GM12878 (cell line): ENCODE data around the gene CASP10. TPM values are rescaled to one million over a fixed set of nuclear protein-coding genes. Genes with fewer than 3 reads are reported as not detected.

ENCODE experiments used
- ATF7 ChIP-seq: fragments of 450-650 bp; IDR thresholded peaks from 2 replicates; pipeline ENCODE4 v1.6.1; 2016; ENCODE audit warnings: low read depth, mild to moderate bottlenecking
- BHLHE40 ChIP-seq, 2 experiments: fragments of 450-650 bp in 1 of 2; IDR thresholded peaks; 2 replicates each; pipeline ENCODE4 v1.6.1; 2011 to 2017; ENCODE audit warnings: low read depth in 2 of 2, borderline replicate concordance in 1 of 2, improper control_type of control experiment in 1 of 2, low read length in 1 of 2, mild to moderate bottlenecking in 1 of 2
- DPF2 ChIP-seq: fragments of 450-650 bp; IDR thresholded peaks from 2 replicates; pipeline ENCODE4 v1.6.1; 2017; ENCODE audit warnings: mild to moderate bottlenecking
- EP300 ChIP-seq, 2 experiments: fragments of 150-350 bp in 1 of 2; IDR thresholded peaks; 2 replicates each; pipeline ENCODE4 v1.6.1; 2011 to 2012; ENCODE audit warnings: low read depth in 2 of 2, low read length in 2 of 2, borderline replicate concordance in 1 of 2, improper control_type of control experiment in 1 of 2, inconsistent platforms in 1 of 2; ENCODE audit not compliant: control insufficient read depth in 1 of 2
- ETV6 ChIP-seq, 2 experiments: fragments of 450-650 bp in 1 of 2; IDR thresholded peaks in 1 of 2; conservative IDR thresholded peaks in 1 of 2; 2 replicates each; pipeline ENCODE4 v1.6.1; 2014; ENCODE audit warnings: antibody characterized with exemption in 1 of 2, borderline replicate concordance in 1 of 2, low read depth in 1 of 2, mild to moderate bottlenecking in 1 of 2, moderate library complexity in 1 of 2
- HDAC6 ChIP-seq: fragments of 200-600 bp; sonication (generic); IDR thresholded peaks from one replicate; pipeline ENCODE4 v1.8.0; 2017; ENCODE audit warnings: antibody characterized with exemption; ENCODE audit not compliant: unreplicated experiment
- IKZF1 ChIP-seq: fragments of 450-650 bp; conservative IDR thresholded peaks from 2 replicates; pipeline ENCODE4 v1.6.1; 2017; ENCODE audit warnings: antibody characterized with exemption, mild to moderate bottlenecking
- NFIC ChIP-seq: IDR thresholded peaks from 2 replicates; pipeline ENCODE4 v1.6.1; 2012; ENCODE audit warnings: low read depth, mild to moderate bottlenecking, inconsistent platforms, low read length, moderate library complexity
- SMAD1 ChIP-seq: fragments of 450-650 bp; IDR thresholded peaks from 2 replicates; pipeline ENCODE4 v1.6.1; 2018; ENCODE audit warnings: mild to moderate bottlenecking, low read depth; ENCODE audit not compliant: partially characterized antibody
- ZZZ3 ChIP-seq: IDR thresholded peaks from 2 replicates; pipeline ENCODE4 v1.6.1; 2011; ENCODE audit warnings: low read depth; ENCODE audit not compliant: control insufficient read depth, insufficient read length
- polyA plus RNA-seq, 11 experiments: library from polyadenylated mRNA; depleted of rRNA in 4 of 11; unstranded in 6 of 11; stranded (reverse) in 5 of 11; fragments of >200 nt; fragmentation: Nextera tagmentation in 4 of 11; fragmentation: Illumina TruSeq in 1 of 11; extraction: Ambion mirVana in 4 of 11; extraction: Trizol in 1 of 11; gene quantifications; 1 replicate in 1 of 11; 2 replicates in 10 of 11; pipeline versions ENCODE4 v1.2.1 to v1.2.3, GENCODE V29; 2011 to 2016; ENCODE audit warnings: inconsistent platforms in 2 of 11, missing spikeins in 2 of 11, low read depth in 1 of 11
- total RNA-seq, 4 experiments: library from RNA; depleted of rRNA in 3 of 4; stranded (reverse); fragments of >200 nt in 3 of 4; fragmentation: Illumina TruSeq in 1 of 4; extraction: Trizol in 1 of 4; gene quantifications; 2 replicates each; pipeline versions ENCODE4 v1.2.1 to v1.2.3, GENCODE V29; 2013 to 2021
- TF ChIP-seq, protein P1 (sequence below): fragments of 450-650 bp; IDR thresholded peaks from 2 replicates; pipeline ENCODE4 v1.6.1; 2017; ENCODE audit warnings: mild to moderate bottlenecking

The CASP10 gene
- total and polyA plus RNA-seq, 10 of the 15 experiments (the other 5 are each of a cell fraction or from before 2014, with no cell fraction given) = 7.2 to 14.1 (median 10.8) TPM

DNA sequence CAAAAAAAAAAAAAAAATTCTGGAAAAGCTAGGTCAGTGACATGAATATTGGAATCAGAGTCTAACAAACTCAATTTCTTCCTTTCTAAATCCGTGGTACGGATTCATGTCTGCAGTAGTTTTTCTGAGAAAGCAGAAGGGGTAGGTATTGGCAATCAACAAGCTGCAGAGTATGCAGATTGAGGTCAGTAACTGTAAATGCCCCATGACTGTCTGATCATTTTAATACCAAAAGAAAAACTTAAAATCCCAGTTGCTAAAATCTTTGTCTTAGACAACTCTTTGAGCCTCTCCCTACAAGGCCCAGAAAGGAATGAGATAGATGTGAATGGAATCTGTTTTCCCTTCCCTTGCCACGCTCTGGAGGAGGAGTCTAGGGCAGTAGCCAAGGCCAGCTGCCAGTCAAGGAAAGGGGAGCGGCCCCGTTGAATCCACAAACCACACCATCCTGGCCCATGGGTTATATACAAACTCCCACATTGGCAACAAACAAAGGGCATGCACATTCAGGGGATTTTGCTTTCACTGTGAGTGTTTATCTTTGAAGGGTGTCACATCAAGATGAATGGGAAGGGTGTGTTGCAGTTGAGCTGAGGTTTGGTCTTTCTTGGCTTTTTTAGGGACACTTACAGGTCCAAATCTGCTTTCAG lies 71.3 kb downstream of the CASP10 start (continued):
- TF ChIP-seq ETV6 (conservative IDR thresholded peaks at IDR 0.05 in 1 of 2, IDR thresholded peaks at IDR 0.05 in 1 of 2; ENCODE audit: borderline replicate concordance in 1 of 2, low read depth in 1 of 2) (no peak), NFIC (no peak), EP300 (IDR thresholded peaks at IDR 0.05; ENCODE audit: borderline replicate concordance in 1 of 2, control insufficient read depth in 1 of 2, low read depth in 2 of 2, low read length in 2 of 2) (no peak), SMAD1 (no peak), ATF7 (no peak), BHLHE40 (IDR thresholded peaks at IDR 0.05; ENCODE audit: borderline replicate concordance in 1 of 2, low read depth in 2 of 2, low read length in 1 of 2) (0 out of 4 replicates have a peak, but pooled peaks of 1 of the 2 experiments have one; percentile 11), IKZF1 (peak; percentile 36), HDAC6 (no peak), DPF2 (no peak), ZZZ3 (no peak)
- TF ChIP-seq, protein P1, sequence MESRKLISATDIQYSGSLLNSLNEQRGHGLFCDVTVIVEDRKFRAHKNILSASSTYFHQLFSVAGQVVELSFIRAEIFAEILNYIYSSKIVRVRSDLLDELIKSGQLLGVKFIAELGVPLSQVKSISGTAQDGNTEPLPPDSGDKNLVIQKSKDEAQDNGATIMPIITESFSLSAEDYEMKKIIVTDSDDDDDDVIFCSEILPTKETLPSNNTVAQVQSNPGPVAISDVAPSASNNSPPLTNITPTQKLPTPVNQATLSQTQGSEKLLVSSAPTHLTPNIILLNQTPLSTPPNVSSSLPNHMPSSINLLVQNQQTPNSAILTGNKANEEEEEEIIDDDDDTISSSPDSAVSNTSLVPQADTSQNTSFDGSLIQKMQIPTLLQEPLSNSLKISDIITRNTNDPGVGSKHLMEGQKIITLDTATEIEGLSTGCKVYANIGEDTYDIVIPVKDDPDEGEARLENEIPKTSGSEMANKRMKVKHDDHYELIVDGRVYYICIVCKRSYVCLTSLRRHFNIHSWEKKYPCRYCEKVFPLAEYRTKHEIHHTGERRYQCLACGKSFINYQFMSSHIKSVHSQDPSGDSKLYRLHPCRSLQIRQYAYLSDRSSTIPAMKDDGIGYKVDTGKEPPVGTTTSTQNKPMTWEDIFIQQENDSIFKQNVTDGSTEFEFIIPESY = no peak
- TF ChIP-seq, all 136 proteins: peak for 5
